ENCODE results near the gene PATJ. TPM values are rescaled to one million over a fixed set of nuclear protein-coding genes. Genes with fewer than 3 reads are reported as not detected.
"Not testable (repeated sequence)": the region's sequence is repeated elsewhere in the genome, so short reads cannot be mapped to it uniquely, and the experiment has no call there.

PATJ gene
- total RNA-seq, 1 experiment from 2014 or later = 28.7 TPM

DNA sequence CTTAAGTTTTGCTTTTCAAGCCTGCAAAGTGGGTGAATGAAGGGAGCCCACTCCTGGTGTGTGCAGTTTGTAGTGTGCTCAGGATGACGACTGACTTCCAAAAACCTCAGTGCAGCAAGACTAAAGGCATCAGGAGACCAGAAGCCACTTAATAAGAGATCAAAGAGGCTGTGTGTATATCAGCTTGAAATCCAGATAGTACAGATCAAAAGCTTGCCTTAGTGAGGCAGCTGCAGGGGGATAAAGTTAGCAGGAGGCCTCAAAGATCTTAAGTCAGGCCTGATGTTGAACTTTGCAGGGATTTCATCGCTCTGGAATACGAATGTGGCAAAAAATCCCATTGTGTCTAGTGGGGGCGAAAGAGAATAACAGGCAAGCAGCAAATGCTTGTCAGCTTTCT is 99.8 kb downstream of the PATJ start:
- H3K9me3 ChIP-seq (ENCODE audit: low read length) = no peaks in the 10 kb centered on the region
- no peaks in the 10 kb centered on the region for H3F3A ChIP-seq (ENCODE audit: low read length, unreplicated experiment)
- no peaks in the 10 kb centered on the region for H4K20me1 ChIP-seq (ENCODE audit: low read length)
- H3K9ac ChIP-seq (ENCODE audit: low read length) = no peak overlapping the region
- no peak for TF ChIP-seq EZH2 (IDR thresholded peaks at IDR 0.05; ENCODE audit: low read length, unreplicated experiment)
- TF ChIP-seq CTCF (conservative IDR thresholded peaks at IDR 0.05; ENCODE audit: low read depth, low read length) = no peak
- TF ChIP-seq EZH2phosphoT487 (IDR thresholded peaks at IDR 0.05; ENCODE audit: borderline replicate concordance, low read length) = no peak
- intact Hi-C loops (cut with micrococcal nuclease) = no loop called here
- POLR2A ChIA-PET (ENCODE audit: unreplicated experiment) = no interaction called here
- H3K27me3 ChIP-seq (ENCODE audit: low read length) = no peaks in the 10 kb centered on the region
- no peak overlapping the region for H3K4me3 ChIP-seq (ENCODE audit: low read length)
- no peak overlapping the region for H3K4me2 ChIP-seq (ENCODE audit: low read length)
- H3K36me3 ChIP-seq (ENCODE audit: low read depth, low read length) = peaks cover 3% of the 10 kb centered on the region; the same call in 1 of the 2 replicates
- H3K79me2 ChIP-seq (ENCODE audit: low read length) = no peaks in the 10 kb centered on the region
- peaks cover 31% of the 10 kb centered on the region for H3K4me1 ChIP-seq (ENCODE audit: insufficient read depth, low read length)
- H2AFZ ChIP-seq (ENCODE audit: low read length) = no peak overlapping the region
- no peak overlapping the region for H3K27ac ChIP-seq (ENCODE audit: low read length)
- ATAC-seq = no peak
- no TSS peak for BruUV-seq (replicated peaks)
- no peaks in the 10 kb centered on the region for H3K9me2 ChIP-seq (replicated peaks; ENCODE audit: low read length)
- DNase-seq = no peak
- CTCF ChIA-PET = interaction anchor here (0.6 kb wide), 1 partner anchor 194 kb away, joined by 4 read pairs; no protein-coding TSS in a partner anchor

DNA sequence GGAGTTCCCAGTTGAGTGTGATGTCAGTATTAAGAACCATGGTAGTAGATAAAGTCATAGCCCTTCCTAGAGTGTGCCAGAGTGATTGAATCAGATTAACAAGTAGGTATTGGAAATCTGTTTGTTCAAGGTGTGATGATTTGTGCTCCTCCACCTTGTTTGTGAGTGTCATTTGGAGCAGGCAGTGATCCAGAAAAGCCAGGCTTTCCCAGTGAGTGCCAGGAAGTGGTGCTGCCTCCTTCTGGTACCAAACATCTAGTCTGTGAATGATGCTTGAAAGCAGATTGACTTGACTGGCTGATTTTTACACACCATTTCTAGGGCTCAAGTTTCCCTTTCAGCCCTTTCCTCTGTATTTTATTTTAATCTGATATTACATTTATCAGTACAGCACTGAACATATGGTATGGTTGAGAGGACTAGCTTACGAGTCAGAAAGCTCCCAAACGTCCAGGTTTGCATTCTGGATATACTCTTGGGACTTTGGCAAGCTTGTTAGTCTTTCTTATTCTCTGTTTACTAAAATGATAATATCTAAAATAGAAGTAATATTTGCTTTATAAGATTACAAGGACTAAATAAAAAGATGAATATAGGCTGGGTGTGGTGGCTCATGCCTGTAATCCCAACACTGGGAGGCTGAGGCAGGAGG is 100.7 kb downstream of the PATJ start:
- Histone ChIP-seq H2AFZ (ENCODE audit: low read length) (no peak overlapping the region), H3K79me2 (ENCODE audit: low read length) (no peaks in the 10 kb centered on the region), H3K27me3 (ENCODE audit: low read length) (no peaks in the 10 kb centered on the region), H3K9me3 (ENCODE audit: low read length) (no peaks in the 10 kb centered on the region), H3F3A (ENCODE audit: low read length, unreplicated experiment) (no peaks in the 10 kb centered on the region), H3K9me2 (replicated peaks; ENCODE audit: low read length) (no peaks in the 10 kb centered on the region), H4K20me1 (ENCODE audit: low read length) (no peaks in the 10 kb centered on the region), H3K36me3 (ENCODE audit: low read depth, low read length) (peaks cover 3% of the 10 kb centered on the region; the same call in 1 of the 2 replicates), H3K4me1 (ENCODE audit: insufficient read depth, low read length) (peaks cover 23% of the 10 kb centered on the region), H3K9ac (ENCODE audit: low read length) (no peak overlapping the region), H3K27ac (ENCODE audit: low read length) (no peak overlapping the region), H3K4me2 (ENCODE audit: low read length) (no peak overlapping the region), H3K4me3 (ENCODE audit: low read length) (no peak overlapping the region)
- DNase-seq (peak; percentile 48), ATAC-seq (no peak)
- ChIA-PET CTCF (interaction anchor here (0.6 kb wide), 1 partner anchor 193 kb away, joined by 4 read pairs; no protein-coding TSS in a partner anchor), POLR2A (ENCODE audit: unreplicated experiment) (interaction anchor here (0.5 kb wide), 1 partner anchor 20 kb away, joined by 3 read pairs; no protein-coding TSS in a partner anchor)
- TF ChIP-seq EZH2 (IDR thresholded peaks at IDR 0.05; ENCODE audit: low read length, unreplicated experiment) = no peak
- peak; percentile 56 for TF ChIP-seq CTCF (conservative IDR thresholded peaks at IDR 0.05; ENCODE audit: low read depth, low read length)
- no peak for TF ChIP-seq EZH2phosphoT487 (IDR thresholded peaks at IDR 0.05; ENCODE audit: borderline replicate concordance, low read length)
- no TSS peak for BruUV-seq (replicated peaks)
- intact Hi-C loops (cut with micrococcal nuclease) = no loop called here

GRCh38 chr1:61844006-61844405 is 101.7 kb downstream of the PATJ start:
- ChIA-PET CTCF (no interaction called here), POLR2A (ENCODE audit: unreplicated experiment) (no interaction called here)
- H4K20me1 ChIP-seq (ENCODE audit: low read length) = no peaks in the 10 kb centered on the region
- no peaks in the 10 kb centered on the region for H3K27me3 ChIP-seq (ENCODE audit: low read length)
- no peaks in the 10 kb centered on the region for H3K9me2 ChIP-seq (replicated peaks; ENCODE audit: low read length)
- H3F3A ChIP-seq (ENCODE audit: low read length, unreplicated experiment) = no peaks in the 10 kb centered on the region
- intact Hi-C loops (cut with micrococcal nuclease) = no loop called here
- H3K4me2 ChIP-seq (ENCODE audit: low read length) = no peak overlapping the region
- no peak overlapping the region for H2AFZ ChIP-seq (ENCODE audit: low read length)
- H3K36me3 ChIP-seq (ENCODE audit: low read depth, low read length) = peaks cover 3% of the 10 kb centered on the region; the same call in 1 of the 2 replicates
- TF ChIP-seq CTCF (conservative IDR thresholded peaks at IDR 0.05; ENCODE audit: low read depth, low read length) (no peak), EZH2phosphoT487 (IDR thresholded peaks at IDR 0.05; ENCODE audit: borderline replicate concordance, low read length) (no peak), EZH2 (IDR thresholded peaks at IDR 0.05; ENCODE audit: low read length, unreplicated experiment) (no peak)
- no peaks in the 10 kb centered on the region for H3K79me2 ChIP-seq (ENCODE audit: low read length)
- H3K27ac ChIP-seq (ENCODE audit: low read length) = no peak overlapping the region
- BruUV-seq (replicated peaks) = no TSS peak
- H3K9me3 ChIP-seq (ENCODE audit: low read length) = no peaks in the 10 kb centered on the region
- no peak overlapping the region for H3K9ac ChIP-seq (ENCODE audit: low read length)
- H3K4me1 ChIP-seq (ENCODE audit: insufficient read depth, low read length) = peaks cover 15% of the 10 kb centered on the region
- no peak overlapping the region for H3K4me3 ChIP-seq (ENCODE audit: low read length)
- DNase-seq (no peak), ATAC-seq (no peak)

GRCh38 chr1:61844664-61845063 is 102.4 kb downstream of the PATJ start:
- H3K27me3 ChIP-seq (ENCODE audit: low read length); H4K20me1 ChIP-seq (ENCODE audit: low read length); H3K4me1 ChIP-seq (ENCODE audit: insufficient read depth, low read length); H3F3A ChIP-seq (ENCODE audit: low read length, unreplicated experiment); H3K9me2 ChIP-seq (replicated peaks; ENCODE audit: low read length); CTCF ChIA-PET; H2AFZ ChIP-seq (ENCODE audit: low read length); intact Hi-C loops (cut with micrococcal nuclease); H3K4me2 ChIP-seq (ENCODE audit: low read length); H3K36me3 ChIP-seq (ENCODE audit: low read depth, low read length); H3K4me3 ChIP-seq (ENCODE audit: low read length); H3K9ac ChIP-seq (ENCODE audit: low read length); BruUV-seq (replicated peaks); ATAC-seq; DNase-seq; H3K27ac ChIP-seq (ENCODE audit: low read length); POLR2A ChIA-PET (ENCODE audit: unreplicated experiment); H3K79me2 ChIP-seq (ENCODE audit: low read length); H3K9me3 ChIP-seq (ENCODE audit: low read length): not testable (repeated sequence)
